ENCODE results near the gene TICRR.
"Not testable (repeated sequence)": the region's sequence is repeated elsewhere in the genome, so short reads cannot be mapped to it uniquely, and the experiment has no call there.

TICRR gene

GRCh38 chr15:89577776-89578115 lies 2.5 kb downstream of the TICRR start:
- DNase-seq (ENCODE audit: low read depth in 1 of 2, low spot score in 1 of 2), result no peak
- TF ChIP-seq JUND (IDR thresholded peaks at IDR 0.05; ENCODE audit: low read depth), result no peak
- in situ Hi-C loops (cut with HindIII; ENCODE audit: low pct_unique_long_range_greater_than_20kb, low sequenced_read_pairs), result no loop called here

- no peak for TF ChIP-seq JUND (IDR thresholded peaks at IDR 0.05; ENCODE audit: low read depth)
- DNase-seq (ENCODE audit: low read depth in 1 of 2, low spot score in 1 of 2), result no peak
- in situ Hi-C loops (cut with HindIII; ENCODE audit: low pct_unique_long_range_greater_than_20kb, low sequenced_read_pairs), result no loop called here
Measured at GRCh38 chr15:89578146-89578545, 2.9 kb downstream of the TICRR start.

- DNase-seq (ENCODE audit: low read depth in 1 of 2, low spot score in 1 of 2); in situ Hi-C loops (cut with HindIII; ENCODE audit: low pct_unique_long_range_greater_than_20kb, low sequenced_read_pairs): not testable (repeated sequence)
Measured at GRCh38 chr15:89580747-89581146, 5.5 kb downstream of the TICRR start.

GRCh38 chr15:89586651-89587050 lies 11.4 kb downstream of the TICRR start:
- DNase-seq (ENCODE audit: low read depth in 1 of 2, low spot score in 1 of 2), result no peak
- in situ Hi-C loops (cut with HindIII; ENCODE audit: low pct_unique_long_range_greater_than_20kb, low sequenced_read_pairs), result no loop called here
- TF ChIP-seq JUND (IDR thresholded peaks at IDR 0.05; ENCODE audit: low read depth), result no peak

- in situ Hi-C loops (cut with HindIII; ENCODE audit: low pct_unique_long_range_greater_than_20kb, low sequenced_read_pairs), result no loop called here
- DNase-seq (ENCODE audit: low read depth in 1 of 2, low spot score in 1 of 2), result no peak
- no peak for TF ChIP-seq JUND (IDR thresholded peaks at IDR 0.05; ENCODE audit: low read depth)
Measured at GRCh38 chr15:89587955-89588354, 12.7 kb downstream of the TICRR start.

- no peak for DNase-seq (ENCODE audit: low read depth in 1 of 2, low spot score in 1 of 2)
- in situ Hi-C loops (cut with HindIII; ENCODE audit: low pct_unique_long_range_greater_than_20kb, low sequenced_read_pairs), result no loop called here
- TF ChIP-seq JUND (IDR thresholded peaks at IDR 0.05; ENCODE audit: low read depth), result no peak
Measured at GRCh38 chr15:89591834-89592233, 16.6 kb downstream of the TICRR start.

- in situ Hi-C loops (cut with HindIII; ENCODE audit: low pct_unique_long_range_greater_than_20kb, low sequenced_read_pairs), result no loop called here
- no peak for DNase-seq (ENCODE audit: low read depth in 1 of 2, low spot score in 1 of 2)
- TF ChIP-seq JUND (IDR thresholded peaks at IDR 0.05; ENCODE audit: low read depth), result no peak
Measured at GRCh38 chr15:89593018-89593417, 17.7 kb downstream of the TICRR start.

GRCh38 chr15:89599021-89599420 lies 23.8 kb downstream of the TICRR start:
- no peak for DNase-seq (ENCODE audit: low read depth in 1 of 2, low spot score in 1 of 2)
- in situ Hi-C loops (cut with HindIII; ENCODE audit: low pct_unique_long_range_greater_than_20kb, low sequenced_read_pairs), result no loop called here
- no peak for TF ChIP-seq JUND (IDR thresholded peaks at IDR 0.05; ENCODE audit: low read depth)

- TF ChIP-seq JUND (IDR thresholded peaks at IDR 0.05; ENCODE audit: low read depth), result no peak
- DNase-seq (ENCODE audit: low read depth in 1 of 2, low spot score in 1 of 2), result no peak
- in situ Hi-C loops (cut with HindIII; ENCODE audit: low pct_unique_long_range_greater_than_20kb, low sequenced_read_pairs), result no loop called here
Measured at GRCh38 chr15:89611317-89611716, 36.0 kb downstream of the TICRR start.

GRCh38 chr15:89613031-89613430 lies 37.8 kb downstream of the TICRR start:
- no peak for DNase-seq (ENCODE audit: low read depth in 1 of 2, low spot score in 1 of 2)
- in situ Hi-C loops (cut with HindIII; ENCODE audit: low pct_unique_long_range_greater_than_20kb, low sequenced_read_pairs), result no loop called here
- no peak for TF ChIP-seq JUND (IDR thresholded peaks at IDR 0.05; ENCODE audit: low read depth)

- in situ Hi-C loops (cut with HindIII; ENCODE audit: low pct_unique_long_range_greater_than_20kb, low sequenced_read_pairs), result no loop called here
- no peak for TF ChIP-seq JUND (IDR thresholded peaks at IDR 0.05; ENCODE audit: low read depth)
- no peak for DNase-seq (ENCODE audit: low read depth in 1 of 2, low spot score in 1 of 2)
Measured at GRCh38 chr15:89614164-89614563, 38.9 kb downstream of the TICRR start.

- in situ Hi-C loops (cut with HindIII; ENCODE audit: low pct_unique_long_range_greater_than_20kb, low sequenced_read_pairs), result no loop called here
- no peak for DNase-seq (ENCODE audit: low read depth in 1 of 2, low spot score in 1 of 2)
- TF ChIP-seq JUND (IDR thresholded peaks at IDR 0.05; ENCODE audit: low read depth), result no peak
Measured at GRCh38 chr15:89615135-89615534, 39.9 kb downstream of the TICRR start.

- in situ Hi-C loops (cut with HindIII; ENCODE audit: low pct_unique_long_range_greater_than_20kb, low sequenced_read_pairs), result no loop called here
- DNase-seq (ENCODE audit: low read depth in 1 of 2, low spot score in 1 of 2), result no peak
- no peak for TF ChIP-seq JUND (IDR thresholded peaks at IDR 0.05; ENCODE audit: low read depth)
Measured at GRCh38 chr15:89616228-89616627, 41.0 kb downstream of the TICRR start.

GRCh38 chr15:89621547-89621946 lies 46.3 kb downstream of the TICRR start:
- in situ Hi-C loops (cut with HindIII; ENCODE audit: low pct_unique_long_range_greater_than_20kb, low sequenced_read_pairs), result no loop called here
- DNase-seq (ENCODE audit: low read depth in 1 of 2, low spot score in 1 of 2), result no peak
- TF ChIP-seq JUND (IDR thresholded peaks at IDR 0.05; ENCODE audit: low read depth), result no peak

- DNase-seq (ENCODE audit: low read depth in 1 of 2, low spot score in 1 of 2), result no peak
- in situ Hi-C loops (cut with HindIII; ENCODE audit: low pct_unique_long_range_greater_than_20kb, low sequenced_read_pairs), result no loop called here
- no peak for TF ChIP-seq JUND (IDR thresholded peaks at IDR 0.05; ENCODE audit: low read depth)
Measured at GRCh38 chr15:89623165-89623564, 47.9 kb downstream of the TICRR start.

Data from T47D (cell line).